NCI-H2171 (cell line): ENCODE data around the gene FBXO36.

Experiments used
- DNase-seq: peaks from one replicate; lab custom pipeline; 2025; lab: John Stamatoyannopoulos, UW

FBXO36 gene

DNA sequence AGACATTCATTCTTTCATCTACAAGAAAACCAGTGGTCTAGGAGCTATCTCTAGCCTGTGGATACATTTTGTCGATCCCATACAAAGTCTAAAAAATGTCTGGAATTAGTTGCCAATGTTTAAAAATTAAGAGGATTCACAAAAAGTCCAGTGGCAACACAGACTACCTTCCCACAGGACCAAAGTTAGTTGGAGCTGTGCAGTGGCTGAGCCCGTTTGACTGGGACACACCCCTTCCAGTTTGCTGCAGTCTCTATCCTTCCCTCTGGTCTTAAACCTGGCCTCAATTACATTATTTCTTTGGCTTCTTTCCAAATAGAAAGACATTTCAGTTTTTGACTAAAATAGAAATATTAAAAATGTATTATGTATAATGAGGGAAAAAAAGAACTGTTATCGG lies 127.8 kb downstream of the FBXO36 start:
- no peak for DNase-seq

DNA sequence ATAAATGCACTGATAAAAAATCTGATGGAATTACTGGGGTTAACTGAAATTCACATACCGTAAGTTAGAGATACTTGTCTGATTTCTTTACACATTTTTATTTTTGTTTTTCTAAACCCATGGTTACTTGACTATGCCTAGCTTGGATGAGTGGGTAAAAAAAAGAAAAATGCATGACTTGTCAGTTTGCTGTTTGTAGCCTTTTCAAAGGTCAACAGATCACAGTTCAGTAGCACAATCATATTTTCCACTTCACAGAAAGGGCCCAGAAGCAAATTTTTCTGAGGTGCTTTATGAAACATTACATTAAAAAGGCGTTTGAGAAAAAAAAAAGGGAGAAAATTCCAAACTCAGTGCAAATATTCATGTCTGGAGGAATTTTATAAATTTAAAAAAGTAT lies 130.0 kb downstream of the FBXO36 start:
- DNase-seq = no peak

DNA sequence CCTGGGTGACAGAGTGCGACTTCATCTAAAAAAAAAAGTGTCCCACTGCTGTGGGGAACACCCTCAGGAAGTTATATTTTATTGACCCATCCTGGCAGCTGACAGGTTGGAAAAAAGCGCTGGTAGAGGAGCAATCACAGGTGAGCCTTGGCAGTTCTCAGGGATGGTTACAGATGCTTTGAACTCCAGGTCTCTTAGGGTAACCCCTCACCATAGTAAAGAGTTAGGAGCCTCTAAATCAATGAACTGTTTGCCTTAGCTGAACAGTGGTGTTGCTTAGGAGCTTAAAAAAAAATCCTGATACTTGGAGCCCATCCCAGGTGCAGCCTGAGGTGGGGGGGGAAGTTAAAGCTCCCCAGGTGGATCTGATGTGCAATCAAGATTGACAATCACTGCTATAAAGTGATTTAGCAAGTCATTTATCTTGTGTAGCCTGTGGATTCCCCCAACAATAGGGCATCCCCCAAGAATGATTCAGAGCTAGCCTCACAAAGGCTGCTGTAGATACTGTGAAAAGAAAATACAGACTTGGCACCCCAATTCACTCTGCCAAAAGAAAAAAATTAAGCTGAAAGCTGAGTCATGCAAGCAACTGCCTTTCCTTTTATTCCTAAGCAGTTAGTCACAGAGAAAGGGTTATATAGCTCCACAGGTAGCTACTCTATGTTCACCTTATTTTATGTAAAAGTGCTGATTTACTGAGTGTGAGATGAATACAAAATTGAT lies 131.6 kb downstream of the FBXO36 start:
- DNase-seq = no peak

GRCh38 chr2:230060672-230061293 lies 138.5 kb downstream of the FBXO36 start:
- DNase-seq = no peak
